NCI-H69 (cell line): ENCODE measurements around the gene TBC1D20.
"Not testable (repeated sequence)": the region's sequence is repeated elsewhere in the genome, so short reads cannot be mapped to it uniquely, and the experiment has no call there.

ENCODE experiments used
- DNase-seq: peaks from one replicate; lab custom pipeline; 2025; lab: John Stamatoyannopoulos, UW

Gene TBC1D20

DNA sequence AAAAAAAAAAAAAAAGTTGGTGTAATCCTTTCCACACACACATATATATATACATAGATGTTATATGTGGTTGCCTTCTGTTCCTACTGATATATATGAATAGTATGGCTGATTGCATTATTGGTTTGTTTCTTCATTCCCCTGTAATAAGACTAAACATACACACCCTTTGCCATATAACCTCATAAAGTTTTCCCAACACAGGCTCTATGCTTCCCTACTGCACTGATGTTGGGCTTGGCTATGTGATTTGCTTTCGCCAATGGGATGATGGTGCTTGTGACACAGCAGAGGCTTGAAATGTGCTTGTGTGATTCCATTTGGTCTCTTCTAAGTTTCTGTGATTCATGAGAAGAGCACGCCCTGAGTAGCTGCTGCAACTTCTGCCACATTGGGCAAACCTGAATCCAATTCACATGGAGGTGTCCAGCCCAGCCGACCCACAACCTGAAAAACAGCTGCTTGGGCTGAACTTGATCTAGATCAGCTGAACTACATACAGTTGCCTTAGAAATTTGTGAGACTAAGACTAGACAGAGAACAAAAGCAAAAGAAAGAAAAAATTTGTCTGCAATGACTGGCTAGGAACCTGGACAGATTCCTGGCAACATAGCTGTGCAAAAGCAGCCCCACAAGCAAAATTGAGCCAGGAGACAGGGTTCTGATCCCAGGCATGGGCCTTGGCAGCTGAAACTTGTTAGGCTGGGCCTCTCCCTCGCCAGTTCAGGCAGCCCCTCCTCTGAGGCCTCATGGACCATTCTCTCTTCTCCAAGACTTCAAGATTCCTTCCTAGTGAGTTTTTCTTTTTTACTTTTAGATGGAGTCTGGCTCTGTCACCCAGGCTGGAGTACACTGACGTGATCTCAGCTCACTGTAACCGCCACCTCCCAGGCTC is 13.4 kb upstream of the TBC1D20 start:
- DNase-seq = no peak

DNA sequence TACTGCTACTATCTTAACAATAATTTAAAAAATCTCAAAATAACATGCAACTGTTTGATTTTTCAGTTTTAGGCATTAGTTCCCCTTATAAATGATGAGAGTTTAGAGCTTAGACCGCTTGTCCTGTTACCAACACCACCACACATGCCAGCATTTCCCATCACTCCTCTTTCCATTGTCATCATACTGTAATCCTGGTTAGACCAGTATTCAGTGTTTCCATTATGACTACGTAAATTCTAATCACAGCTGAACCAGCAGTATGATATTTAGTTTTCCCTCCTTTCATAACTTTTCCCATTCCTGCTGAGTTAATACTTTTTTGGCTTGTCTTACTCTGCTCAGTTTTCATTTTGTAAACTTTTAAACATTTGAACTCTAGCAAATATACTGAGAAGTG is 12.2 kb upstream of the TBC1D20 start:
- no peak for DNase-seq

DNA sequence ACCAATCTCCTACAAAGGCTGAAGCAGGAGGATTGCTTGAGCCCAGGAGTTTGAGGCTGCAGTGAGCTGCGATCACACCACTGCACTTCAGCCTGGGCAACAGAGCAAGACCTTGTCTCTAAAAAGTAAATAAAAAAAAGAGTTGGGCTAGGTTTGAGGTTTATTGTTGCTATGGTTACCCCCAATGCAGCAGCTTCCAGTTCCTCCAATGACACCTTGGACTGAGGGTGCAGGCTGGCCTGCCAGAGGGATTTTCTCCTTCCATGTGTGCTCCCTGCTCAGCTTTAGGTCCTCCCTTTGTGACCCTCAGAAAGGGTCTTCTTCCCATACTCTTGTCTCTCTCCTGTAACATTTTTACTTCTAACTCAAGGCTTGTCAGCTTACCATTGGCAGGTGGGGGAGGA is 10.6 kb upstream of the TBC1D20 start:
- no peak for DNase-seq

DNA sequence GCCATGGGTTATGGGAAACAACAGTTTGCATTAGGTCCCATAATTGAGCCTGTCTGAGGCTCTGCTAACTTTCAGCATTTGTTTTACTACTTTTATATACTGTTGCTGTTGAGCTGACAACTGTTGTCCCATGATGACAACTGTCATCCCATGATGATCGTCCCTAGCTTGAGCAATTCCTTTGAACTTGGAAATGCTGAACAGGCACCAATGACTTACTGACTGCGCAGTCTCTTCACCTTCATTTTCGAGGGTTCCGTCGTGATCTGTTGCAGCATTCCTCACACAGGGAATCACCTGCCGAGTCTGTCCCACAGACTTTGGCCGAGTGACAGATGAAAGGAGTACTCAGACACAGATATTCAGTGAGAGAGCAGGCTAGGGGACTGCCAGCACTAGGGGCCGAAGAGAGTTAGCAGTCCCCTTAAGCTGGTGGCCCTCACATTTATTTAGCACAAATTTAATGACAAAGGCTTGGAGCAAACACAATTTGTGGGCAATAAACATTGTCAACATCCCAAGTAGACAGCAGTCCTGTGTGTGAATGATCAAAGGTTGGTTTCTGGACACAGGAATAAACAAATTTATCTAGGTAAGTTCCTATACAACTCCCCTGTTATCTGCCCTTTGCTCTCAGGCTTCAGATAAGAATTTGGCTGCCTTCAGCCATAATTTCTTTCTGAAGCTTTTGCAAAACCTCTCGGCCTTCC is 10.0 kb upstream of the TBC1D20 start:
- DNase-seq = no peak

DNA sequence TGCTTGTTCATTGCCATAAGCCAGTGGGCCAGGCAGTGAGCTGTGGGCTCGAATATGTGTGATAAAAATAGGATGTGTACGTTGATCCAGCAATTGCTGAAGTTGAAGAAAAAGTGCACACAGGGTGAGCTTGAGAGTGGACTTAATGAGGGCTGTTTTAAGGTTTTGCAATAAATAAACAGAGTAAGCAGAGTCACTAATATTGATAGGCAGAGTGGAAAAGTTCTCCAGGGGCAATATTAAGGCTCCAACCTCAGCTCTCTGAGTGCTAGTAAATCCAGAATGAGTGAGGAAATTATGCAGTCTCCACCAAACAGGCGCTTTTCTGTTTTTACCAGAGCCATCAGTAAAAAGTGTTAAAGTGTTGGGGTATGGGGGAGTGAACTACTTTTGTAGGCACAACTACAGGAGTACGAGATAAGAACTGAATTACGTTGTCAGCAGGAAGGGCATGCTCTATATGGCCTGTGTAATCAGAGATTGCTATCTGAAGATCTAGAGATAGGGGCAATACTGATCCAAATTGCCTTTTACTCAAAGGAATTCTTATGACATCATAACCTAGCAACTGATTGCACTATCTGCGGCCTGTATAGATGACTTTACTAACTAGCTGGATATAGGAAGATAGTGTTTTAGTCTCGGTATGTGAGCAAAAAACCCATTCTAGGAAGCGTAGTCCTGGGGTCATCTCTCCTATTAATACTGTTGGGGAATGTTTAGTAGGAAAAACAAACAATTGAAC is 7.6 kb upstream of the TBC1D20 start:
- DNase-seq = no peak

DNA sequence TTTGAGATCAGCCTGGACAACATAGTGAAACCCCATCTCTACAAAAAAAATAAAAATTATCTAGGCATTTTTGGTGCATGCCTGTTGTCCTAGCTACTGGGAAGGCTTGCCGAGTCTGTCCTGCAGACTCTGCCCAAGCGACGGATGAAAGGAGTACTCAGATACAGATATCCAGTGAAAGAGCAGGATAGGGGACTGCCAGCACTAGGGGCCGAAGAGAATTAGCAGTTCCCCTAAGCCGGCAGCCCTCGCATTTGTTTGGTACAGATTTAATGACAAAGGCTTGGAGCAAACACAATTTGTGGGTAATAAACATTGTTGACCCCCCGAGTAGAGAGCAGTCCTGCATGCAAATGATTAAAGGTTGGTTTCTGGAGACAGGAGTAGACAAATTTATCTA is 5.4 kb upstream of the TBC1D20 start:
- no peak for DNase-seq

DNA sequence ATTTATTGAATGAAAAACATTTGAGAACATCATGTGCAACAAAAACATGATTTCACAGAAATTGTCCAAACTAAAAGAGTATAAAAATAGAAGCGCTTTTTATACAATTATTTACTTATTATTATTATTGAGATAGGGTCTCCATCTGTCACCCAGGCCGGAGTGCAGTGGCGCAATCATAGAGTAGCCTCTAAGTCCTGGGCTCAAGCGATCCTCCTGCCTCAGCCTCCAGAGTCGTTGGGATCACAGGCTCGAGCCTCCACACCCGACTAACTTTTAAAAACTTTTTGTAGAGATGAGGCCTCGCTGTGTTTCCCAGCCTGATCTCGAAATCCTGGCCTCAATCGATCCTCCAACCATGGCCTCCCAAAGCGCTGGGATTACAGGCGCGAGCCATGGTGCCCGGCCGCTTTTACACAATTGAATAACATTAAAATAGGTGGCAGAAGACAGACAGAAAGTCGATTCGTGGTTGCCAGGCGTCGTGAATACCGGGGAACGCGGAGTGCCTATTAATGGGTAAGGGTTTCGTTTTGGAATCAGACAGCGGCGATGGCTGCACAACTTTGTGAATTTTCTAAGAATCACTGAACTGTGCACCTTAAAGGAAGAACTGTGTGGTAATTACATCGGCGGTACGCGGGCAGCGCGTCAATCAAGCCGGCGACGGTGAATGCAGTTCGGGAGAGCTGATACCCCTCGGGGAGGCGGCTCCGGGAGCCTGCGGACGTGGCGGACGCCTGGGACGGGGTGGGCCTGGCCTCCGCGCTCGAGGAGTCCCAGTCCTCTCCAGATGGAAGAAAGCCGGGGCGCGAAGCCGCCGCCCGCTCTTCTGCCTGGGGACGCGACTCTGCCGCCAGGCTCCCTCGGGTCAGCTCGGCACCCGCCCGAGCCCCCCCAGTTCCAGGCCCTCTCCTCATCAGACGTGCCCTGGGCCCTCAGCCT is 807 bp downstream of the TBC1D20 start:
- peak; percentile 74 for DNase-seq

DNA sequence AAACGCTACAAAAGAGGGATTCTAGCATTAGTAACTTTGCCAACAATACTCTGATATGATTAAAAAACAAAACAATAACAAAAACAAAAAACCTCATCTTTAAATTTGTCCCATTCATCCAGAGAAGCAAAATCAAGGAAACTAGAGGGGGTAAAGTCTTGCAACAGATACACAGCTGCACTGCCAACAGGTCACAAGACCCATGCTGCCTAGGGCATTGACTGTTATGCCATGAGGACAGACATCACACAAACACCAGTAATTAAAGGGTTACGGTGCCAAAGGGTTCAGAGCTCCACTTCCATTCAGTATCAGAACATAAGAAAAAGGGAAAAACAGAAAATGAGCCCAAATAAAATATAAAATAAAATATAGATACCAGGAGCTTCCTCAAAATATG is 1.6 kb downstream of the TBC1D20 start:
- peak; percentile 62 for DNase-seq

DNA sequence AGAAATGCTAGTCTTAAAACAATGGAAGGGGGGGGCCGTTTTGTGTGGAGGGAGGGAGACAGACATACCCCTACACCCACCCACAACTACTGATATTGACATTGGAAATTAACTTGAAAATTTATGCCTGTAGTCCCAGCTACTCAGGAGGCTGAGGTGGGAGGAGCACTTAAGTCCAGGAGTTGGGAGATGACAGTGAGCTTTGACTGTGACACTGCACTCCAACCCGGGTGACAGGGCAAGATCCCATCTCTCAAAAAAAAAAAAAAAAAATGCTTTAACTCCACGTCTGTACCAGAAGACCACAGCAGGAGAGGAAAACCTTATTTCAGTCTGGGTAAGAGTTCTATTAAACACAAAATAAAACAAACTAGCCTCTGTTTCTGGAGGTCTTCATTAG is 2.2 kb downstream of the TBC1D20 start:
- DNase-seq = no peak

DNA sequence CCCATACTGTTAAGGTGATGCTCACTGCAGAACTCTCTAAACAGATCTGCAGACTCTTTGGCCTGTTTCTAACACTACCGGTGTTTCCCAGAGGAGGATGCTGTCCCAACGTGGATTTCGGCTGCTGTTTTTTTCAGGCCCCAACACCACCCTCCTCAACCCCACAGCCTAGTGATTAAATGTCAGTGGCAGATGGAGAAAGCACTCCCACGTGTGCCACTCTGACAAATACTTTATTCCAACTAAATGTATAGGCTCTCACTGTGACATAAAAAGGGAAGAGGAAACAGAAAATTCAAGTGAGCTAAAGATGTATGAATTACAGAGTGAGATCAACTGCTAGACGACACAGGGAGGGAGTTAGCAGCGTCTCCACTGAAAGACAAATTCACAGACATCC is 3.6 kb downstream of the TBC1D20 start:
- no peak for DNase-seq

DNA sequence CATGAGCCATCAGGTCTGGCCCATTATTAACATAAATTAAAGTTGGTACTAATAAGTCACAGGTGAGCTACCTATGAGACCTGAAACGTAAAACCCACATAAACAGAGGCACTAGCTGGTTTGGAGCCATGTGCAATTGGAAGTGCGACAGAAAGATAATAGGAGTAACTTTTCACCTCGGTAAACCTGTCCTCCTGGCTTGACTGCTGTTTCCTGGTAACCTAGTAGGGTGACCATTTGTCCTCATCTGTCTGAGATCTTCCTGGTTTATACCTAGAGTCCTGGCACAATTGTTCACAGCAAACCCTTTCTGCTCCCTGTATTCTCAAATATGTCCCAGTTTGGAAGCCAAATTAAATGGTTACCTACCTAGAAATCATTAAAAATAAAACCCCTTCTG is 7.4 kb downstream of the TBC1D20 start:
- no peak for DNase-seq

DNA sequence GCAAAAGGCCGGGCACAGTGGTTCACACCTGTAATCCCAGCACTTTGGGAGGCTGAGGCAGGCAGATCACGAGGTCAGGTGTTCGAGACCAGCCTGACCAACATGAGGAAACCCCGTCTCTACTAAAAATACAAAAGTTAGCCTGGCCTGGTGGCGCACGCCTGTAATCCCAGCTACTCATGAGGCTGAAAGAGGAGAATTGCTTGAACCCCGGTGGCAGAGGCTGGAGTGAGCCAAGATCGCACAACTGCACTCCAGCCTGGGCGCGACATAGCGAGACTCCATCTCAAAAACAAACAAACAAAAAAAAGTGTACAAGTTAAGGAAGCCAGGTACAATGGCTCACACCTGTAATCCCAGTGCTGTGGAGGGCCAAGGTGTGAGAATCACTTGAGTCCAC is 10.3 kb downstream of the TBC1D20 start:
- not testable (repeated sequence) for DNase-seq

DNA sequence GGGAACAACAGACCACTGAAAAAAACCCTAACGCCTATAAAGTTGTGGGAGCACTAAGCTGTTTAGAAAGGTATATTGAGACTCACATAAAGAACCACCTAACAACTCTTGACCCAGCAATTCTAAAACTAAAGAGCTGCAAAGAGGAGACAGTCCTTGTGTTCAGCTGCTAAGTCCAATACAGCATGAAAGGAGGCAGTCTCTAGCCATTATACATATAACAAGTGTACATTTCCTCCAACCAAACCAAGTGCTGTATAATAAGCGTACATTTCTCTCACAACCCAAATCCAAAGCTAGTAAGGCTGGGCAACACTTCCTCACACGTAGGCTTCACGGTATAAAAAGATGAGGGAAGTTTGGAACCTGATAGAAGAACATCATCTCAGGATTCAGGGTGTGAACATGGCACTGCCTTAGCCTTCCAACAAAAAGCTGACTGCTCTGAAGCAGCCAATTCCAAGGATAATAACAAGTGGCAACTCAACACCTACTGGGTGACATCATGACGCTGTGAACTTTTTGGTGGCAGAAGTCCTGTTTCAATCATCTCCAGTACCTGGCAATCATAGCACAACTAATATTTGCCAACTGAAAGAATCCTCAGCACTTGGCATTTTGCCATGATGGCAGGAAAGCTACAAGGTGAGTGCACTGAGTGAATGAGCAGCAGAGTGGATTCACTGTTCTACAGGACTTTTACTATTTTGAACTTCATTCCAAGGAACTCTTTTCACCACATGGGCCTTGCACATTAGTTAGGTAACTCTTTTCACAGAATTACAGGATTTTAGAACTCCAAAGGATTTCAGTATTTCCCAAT is 16.6 kb downstream of the TBC1D20 start:
- peak; percentile 33 for DNase-seq

DNA sequence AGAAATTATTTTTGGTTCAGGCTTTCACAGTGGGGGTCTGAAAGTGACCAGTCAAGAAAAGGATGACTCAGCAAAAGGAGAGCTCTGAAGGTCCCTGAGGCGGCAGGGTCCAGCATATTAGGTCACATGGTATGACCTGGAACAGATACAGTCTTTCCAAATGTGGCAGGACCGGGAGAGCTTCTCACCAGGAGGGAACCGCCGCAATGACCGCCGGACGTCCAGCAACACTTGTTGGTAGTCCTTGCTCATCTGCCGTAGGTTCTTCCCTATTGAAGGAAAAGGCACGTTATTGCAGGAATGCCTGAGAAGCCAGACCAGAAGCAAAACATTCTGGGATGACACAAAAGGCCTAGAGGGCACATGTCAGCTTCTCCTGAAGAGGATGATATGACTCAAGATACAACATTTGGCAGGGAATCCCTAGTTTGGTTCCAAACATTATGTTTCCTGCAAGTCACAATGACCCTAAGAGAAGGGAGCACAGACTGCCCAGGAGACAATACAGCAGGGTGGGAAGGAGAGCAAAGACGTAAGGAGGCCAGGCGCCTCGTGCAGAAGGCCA is 17.4 kb downstream of the TBC1D20 start:
- no peak for DNase-seq

DNA sequence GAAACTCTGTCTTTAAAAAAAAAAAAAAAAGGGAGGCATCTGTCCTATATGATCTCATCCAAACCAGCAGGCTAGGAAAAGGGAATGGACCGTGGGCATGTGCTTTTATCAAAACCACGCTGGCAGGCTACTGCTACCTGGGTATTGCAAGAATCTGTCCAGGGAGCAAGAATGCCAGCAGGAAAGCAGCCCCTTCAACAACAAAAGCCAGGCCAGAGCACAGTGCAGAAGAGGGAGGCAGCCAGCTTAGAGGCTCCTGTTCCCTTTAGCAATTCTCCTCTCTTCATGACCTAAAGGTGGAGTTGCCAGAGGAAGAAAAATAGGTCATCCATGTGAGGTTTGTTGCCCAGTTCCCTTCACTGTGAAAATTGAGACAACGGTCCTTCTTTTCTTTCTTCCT is 18.2 kb downstream of the TBC1D20 start:
- DNase-seq = no peak

DNA sequence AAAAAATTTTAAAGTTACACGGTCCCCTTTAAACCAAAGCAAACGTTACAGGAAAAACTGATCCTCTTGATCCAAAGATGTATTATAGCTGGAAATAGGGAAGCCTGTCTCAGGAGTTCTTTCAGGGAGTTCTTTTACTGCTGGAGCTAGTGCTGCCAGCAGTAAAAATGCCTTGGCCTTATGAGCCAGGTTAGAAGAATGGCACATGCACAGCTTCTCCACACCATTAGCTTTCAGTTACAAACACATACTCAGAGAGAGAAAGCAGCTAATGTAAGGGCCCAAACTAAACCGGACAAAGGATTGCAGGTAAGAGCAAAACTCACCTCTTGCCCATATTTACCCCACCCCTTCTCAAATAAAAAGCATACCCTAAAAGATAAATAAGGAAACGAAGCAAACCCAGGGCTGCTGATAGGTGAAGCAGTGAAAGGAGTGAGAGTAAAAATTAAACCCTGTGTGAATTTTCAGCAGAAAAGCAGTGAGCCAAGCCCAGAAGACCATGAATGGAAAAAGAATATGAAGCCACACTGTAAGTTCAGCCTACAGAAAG is 19.0 kb downstream of the TBC1D20 start:
- no peak for DNase-seq

DNA sequence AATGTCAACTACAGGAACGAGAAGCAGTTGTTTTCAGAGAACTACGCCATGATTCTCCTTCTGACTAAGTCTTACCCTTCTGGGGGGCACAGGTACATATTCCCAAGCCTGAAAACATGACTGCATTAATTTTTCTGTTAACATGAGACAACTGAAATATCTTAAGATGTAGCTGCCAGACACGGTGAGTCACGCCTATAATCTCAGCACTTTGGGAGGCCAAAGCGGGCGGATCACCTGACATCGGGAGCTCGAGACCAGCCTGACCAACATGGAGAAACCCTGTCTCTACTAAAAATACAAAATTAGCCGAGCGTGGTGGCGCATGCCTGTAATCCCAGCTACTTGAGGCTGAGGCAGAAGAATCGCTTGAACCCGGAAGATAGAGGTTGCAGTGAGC is 21.7 kb downstream of the TBC1D20 start:
- no peak for DNase-seq

DNA sequence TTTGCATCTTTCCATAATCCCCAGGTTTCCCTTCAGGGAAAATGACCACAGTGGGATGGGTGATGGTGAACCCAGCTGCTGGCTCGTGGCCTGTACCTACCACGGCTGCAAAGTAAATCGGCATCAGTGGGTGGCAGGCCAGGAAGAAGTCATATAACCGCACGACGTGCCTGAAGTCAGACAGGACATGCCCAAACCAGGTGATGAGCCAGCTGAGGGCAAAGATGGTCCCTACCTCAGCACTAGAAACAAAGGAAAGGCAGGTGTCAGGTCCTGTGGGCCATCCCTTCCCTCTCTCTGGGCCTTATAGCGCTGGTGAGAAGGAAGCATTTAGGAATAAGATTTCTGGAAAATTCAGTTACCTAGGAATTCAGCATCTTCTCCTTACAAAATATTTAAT is 22.2 kb downstream of the TBC1D20 start:
- no peak for DNase-seq

DNA sequence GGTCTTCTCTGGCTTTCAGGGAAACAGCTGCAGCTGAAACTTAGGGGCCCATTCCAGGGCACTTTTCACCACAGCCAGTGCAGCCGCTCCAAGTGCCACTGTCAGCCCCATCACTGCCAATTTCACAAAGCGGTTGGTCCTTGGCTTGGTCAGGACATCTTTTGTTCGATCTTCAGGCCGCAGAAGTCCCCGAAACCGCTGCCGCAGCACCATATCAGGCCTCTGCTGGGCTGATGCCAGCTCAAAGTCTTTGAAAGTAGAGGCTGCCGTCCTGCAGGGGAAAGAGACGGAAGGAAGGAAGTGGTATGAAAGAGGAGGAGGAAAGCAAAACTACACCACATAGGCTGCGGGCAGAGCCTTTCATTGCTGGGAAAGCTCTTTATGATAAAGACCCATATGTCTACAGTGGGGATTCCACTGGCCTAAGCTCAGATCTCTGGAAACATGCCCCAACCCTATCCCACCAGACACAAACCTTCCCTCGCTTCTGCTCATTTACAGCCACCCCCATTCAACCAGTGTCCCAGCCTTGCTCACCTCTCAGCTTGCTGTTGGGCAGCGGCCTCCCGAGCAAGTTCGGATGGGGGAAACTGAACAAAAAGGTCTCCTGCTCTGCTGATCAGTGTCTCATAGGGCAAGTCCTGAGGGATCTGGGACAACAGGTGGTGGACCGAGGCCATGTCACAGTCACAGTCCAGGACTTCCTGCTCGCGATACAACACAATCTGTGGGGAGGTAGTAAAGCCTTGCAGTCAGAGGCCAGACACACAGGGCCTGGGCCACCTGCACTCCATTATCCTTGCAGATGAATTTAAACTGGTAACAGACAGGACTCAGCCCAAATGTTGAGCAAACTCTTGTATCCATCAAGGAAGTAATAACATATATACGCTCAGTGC is 23.5 kb downstream of the TBC1D20 start:
- no peak for DNase-seq
